ENCODE results near the gene NUP62CL.
A peak's percentile ranks its signal among the peaks of the same experiment; 100 is the strongest.

The NUP62CL gene

DNA sequence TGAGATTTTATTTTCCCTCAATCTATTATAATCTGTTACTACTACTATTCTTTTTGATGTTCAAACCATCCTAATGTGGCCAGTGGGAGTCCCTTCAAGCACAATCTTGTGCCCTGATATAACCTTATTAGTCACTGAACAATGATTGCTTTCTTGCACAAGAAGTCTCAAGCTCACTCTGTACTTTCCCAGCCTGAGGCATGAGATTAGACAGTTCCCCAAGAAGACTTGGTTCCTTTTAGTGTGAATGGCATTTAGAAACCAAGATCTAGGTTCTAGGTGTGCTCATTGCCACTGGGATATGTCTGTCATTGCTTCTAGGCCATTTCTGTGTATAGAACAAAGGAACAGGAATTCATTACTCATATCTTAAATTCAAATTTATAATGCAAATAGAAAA, 59.6 kb downstream of the NUP62CL start:
- DNase-seq, result no peak

DNA sequence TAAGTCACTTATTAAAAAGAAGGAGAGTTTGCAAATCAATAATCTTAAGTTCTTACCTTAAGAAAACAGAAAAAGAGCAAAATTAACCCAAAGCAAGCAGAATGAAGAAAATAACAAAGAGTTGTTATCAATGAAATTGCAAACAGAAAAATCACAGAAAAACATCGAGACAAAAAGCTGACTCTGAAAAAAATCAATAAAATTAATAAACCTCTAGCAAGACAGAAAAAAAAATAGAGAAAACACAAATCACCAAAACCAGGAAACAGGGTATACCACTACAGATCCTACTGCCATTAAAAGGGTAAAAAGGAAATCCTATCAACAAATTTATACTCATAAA, 70.3 kb downstream of the NUP62CL start:
- no peak for DNase-seq

DNA sequence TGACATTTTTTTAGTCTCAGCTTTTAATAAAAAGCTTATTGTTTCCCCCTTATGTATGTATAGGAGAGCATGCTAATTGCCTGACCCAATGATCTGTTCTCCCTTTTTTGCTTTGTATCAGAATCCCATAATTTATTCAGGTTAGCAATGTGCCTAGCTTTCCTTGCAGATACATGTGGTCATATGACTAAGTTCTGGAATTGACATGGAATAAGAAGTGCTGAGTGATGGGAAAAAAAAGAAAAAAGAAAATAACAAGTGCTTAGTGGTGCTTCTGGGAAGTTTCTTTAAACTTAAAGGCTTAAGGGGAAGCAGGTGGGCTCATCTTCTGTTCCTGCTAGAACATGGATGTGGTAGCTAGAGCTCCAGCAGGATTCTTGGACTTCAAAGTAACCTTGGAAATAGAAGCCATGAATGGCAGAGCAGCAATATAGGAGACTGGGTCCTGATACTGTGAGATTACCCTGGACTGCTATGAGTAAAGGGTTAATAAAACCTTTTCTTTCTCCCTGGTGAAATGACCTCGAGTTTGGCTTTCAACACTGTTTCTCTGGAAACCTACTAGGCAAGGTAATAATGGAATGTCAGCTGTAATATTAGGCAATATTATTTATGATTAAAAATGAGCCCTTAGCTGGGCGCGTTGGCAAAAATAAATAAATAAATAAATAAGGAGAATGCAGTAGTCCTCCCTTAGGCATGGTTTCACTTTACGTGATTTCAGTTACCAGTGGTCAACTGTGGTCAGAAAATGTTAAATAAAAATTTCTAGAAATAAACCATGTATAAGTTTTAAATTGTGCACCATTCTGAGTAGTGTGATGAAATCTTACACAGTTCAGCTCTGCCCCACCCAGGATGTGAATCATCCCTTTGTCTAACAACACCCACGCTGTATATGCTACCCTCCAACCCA, 70.9 kb downstream of the NUP62CL start:
- no peak for DNase-seq

DNA sequence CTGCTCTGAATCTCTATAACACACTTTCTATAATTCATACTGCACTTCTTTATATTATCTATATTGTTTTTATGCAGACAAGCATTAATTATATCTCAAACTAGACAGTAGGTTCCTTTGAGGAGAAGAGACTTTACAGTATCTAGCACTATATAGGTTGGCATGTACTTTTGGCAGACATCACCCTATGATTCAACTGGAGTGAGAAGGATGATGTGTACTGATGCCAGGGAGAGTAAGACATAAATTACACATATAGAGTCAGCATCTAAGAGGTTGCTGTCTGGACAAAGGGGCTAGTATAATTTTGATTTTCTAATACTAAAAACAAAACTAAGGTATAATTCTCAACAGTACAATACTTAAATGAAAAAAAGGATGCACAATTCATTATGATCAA, 82.5 kb downstream of the NUP62CL start:
- no peak for DNase-seq

DNA sequence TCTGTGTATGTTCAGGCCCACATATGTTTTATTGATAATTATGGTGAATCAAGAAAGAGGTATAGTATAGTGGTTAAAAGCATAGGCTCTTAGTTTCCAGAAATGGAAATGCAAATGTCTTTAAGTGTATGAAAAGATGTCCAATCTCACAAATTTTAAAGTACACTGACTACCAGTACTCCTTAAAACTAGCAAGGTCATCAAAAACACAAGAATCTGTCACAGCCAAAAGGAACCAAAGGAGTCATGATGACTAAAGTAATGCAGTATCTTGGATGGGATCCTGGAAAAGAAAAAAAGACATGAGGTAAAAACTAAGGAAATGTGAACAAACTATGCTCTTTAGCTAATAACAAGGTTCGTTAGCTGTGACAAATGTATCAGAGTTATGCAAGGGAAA, 87.0 kb downstream of the NUP62CL start:
- no peak for DNase-seq

DNA sequence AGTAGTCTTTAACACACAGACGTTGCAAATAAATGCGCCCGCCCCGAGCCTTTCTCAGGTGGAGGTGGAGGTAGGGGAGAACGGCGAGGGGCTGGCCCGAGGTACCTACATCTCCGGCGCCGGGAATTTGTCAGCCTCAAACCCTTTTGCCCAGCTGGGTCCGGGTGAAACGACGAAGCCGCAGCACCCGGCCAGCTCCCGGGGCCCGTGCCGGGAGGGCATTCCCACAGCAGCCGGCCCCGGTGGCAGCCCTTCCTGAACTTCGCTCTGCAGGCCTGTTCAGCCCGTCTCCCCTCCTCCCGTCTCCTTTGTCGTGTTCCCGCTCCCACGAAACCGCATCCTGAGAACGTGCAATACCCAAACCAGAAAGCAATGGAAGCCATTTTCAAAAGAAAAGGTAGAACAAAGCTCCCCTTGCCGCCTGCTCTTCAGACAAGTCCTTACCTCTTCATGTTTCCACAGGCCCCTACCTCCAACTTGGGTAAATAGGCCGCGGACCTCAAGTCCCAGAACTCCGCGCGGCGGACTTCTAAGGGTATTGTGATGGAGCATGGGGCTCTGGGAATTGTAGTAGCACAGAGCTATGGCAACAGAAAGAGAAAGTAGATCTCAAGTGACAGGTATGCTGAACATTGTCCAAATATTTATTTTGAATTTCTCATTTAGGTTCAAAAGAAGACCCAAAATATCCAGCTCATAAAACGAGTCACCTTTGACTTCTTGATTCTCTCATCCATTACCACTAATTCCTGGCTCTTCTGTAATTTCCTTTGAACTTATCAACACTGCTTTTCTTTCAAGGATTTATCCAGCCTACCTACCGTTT, 87.7 kb downstream of the NUP62CL start, which contains the start of gene RBM41:
Gene RBM41 (minus strand): TSS at position 501 of the 826 bp plus-strand sequence. CDS start 49 bp downstream, at position 452.
- DNase-seq, result peak; percentile 15

DNA sequence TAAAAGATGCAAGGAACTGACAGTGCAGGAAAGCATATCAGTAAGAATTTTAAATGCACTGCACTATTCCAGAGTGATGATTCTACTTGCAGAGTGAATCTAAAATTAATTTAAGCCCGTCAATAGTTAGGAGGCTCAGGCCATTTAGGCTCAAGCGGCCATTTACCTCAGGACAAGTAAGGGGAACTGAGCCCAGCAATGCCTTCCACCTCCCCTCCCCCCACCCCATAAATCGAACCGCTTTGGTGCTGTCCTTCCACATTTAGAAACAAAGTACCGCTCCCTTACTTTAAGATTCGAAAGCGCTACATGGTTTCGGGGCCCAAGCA, 88.3 kb downstream of the NUP62CL start:
- DNase-seq, result no peak

DNA sequence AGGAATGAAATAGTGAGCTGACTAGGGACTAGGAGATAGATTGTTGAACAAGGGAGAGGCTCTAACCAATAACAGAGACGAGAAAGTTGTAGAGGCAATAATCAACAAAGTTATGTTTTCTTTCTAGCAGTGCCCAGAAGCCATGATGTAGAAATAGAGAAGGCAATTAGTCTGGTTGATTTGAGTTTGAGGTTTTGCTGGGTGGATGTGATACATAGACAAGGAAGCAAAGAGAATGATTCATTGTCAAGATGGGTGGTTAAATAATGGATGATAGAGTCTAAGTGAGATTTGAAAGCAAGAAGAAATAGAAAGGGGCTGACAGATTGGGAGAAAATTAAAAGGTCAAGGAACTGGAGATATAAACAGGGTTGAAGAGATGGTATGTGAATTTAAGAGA, 98.8 kb downstream of the NUP62CL start:
- DNase-seq, result no peak

DNA sequence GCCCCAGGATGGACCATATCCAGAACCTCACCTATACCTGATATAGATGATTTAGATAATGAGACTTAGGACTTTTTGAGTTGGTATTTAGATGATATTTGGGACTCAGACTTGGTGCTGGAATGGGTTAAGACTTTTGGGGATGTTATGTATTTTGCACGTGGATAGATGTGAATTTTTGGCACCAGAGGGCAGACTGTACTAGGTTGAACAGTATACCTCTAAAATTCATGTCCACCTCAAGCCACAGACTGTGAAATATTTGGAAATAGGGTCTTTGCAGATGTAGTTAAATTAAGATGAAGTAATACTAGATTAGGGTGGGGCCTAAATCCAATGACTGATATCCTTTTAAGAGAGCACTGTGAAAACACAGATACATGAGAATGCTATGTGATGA, 103.3 kb downstream of the NUP62CL start:
- DNase-seq, result no peak

DNA sequence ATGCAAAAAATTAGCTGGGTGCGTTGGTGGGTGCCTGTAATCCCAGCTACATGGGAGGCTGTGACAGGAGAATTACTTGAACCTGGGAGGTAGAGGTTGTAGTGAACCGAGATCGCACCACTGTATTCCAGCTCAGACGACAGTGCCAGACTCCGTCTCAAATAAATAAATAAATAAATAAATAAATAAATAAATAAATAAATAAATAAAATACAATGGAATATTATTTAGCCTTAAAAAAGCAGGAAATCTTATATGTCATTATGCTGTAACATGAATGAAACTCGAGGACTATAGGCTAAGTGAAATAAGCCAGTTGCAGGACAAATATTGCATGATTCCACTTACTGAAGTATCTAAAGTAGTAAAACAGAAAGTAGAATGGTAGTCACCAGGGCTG, 130.1 kb downstream of the NUP62CL start:
- DNase-seq, result no peak

Measured in NCI-H187 treated with DMSO at 0.1 percent for 48 hours (cell line).